Measurements from ENCODE around the gene BCAS3. TPM values are rescaled to one million over a fixed set of nuclear protein-coding genes. Genes with fewer than 3 reads are reported as not detected.

Gene BCAS3
- total RNA-seq, 4 donors from 2014 or later: 20.7 to 76.3 (median 39.8) TPM

- TF ChIP-seq EP300 (IDR thresholded peaks at IDR 0.05; ENCODE audit: low read depth) (no peak), POLR2AphosphoS5 (IDR thresholded peaks at IDR 0.05) (no peak), POLR2A (IDR thresholded peaks at IDR 0.05) (no peak), CTCF (IDR thresholded peaks at IDR 0.05) (no peak)
- peak overlapping the region in 2 of 4 donors; percentile 2 to 16 for H3K27ac ChIP-seq
- 65 to 83% methylated on average over 6 of the region's 6 CpGs for WGBS, 2 donors (ENCODE audit: low coverage in 1 of 2)
- intact Hi-C loops (cut with DNase I; ENCODE audit: low total_unique reads): no loop called here
- H3K36me3 ChIP-seq: no peaks in the 10 kb centered on the region
- no peak overlapping the region for H3K4me3 ChIP-seq
- H3K27me3 ChIP-seq: peaks cover 83% of the 10 kb centered on the region
- H3K4me1 ChIP-seq: peaks cover 0 to 10% (median 2%) of the 10 kb centered on the region in 4 donors
- no peaks in the 10 kb centered on the region for H3K9me3 ChIP-seq
- no peak for DNase-seq
- in situ Hi-C loops (cut with MboI; ENCODE audit: low pct_ligation_motif_present in 1 of 4, low pct_unique_long_range_greater_than_20kb in 1 of 4, low sequenced_read_pairs in 3 of 4): no loop called here
These were observed 659.6 kb downstream of the BCAS3 start for GRCh38 chr17:61337290-61337689.

DNA sequence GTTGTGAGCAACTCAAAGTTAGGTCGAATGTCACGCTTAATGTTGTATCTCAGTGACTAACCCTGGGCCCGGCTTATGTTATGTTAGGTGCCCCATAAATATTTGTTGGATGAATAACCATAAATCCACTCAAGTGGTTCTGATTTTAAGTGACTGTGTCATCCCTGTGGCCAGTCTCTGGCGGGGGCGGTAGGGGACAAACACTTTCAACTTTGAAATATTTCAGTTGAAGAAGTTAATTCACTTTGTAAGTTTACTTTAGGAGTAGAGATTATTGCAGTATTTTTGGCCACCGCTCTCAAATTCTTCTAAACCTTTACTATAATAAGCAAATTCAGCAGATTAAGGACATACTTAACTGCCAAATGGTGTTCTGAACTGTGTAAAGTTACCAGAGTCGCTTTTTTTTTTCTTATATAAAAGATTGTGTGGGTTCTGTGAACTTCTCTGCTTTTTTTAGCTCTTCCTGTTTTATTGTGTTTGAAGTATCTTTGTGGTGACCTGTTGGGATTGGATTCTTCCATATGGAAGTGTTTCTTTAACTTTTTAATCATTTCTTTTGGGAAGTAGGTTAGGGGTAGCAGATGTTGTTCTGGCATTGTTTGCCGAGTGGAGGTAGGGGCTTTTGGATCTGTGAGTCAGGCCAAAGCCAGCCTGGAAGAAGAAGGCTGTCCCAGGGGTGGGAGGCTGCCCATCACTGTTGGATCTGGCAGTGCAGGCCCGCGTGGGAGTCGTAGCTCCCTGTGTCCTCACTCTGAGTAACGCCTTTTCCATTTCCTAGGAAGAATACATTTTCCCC, 660.5 kb downstream of the BCAS3 start:
- DNase-seq: no peak
- H3K27me3 ChIP-seq: peaks cover 75% of the 10 kb centered on the region
- H3K4me3 ChIP-seq: no peak overlapping the region
- TF ChIP-seq POLR2AphosphoS5 (IDR thresholded peaks at IDR 0.05): no peak
- no peak for TF ChIP-seq CTCF (IDR thresholded peaks at IDR 0.05)
- no peak for TF ChIP-seq EP300 (IDR thresholded peaks at IDR 0.05; ENCODE audit: low read depth)
- no peak for TF ChIP-seq POLR2A (IDR thresholded peaks at IDR 0.05)
- no peaks in the 10 kb centered on the region for H3K9me3 ChIP-seq
- intact Hi-C loops (cut with DNase I; ENCODE audit: low total_unique reads) (no loop called here), in situ Hi-C loops (cut with MboI; ENCODE audit: low pct_ligation_motif_present in 1 of 4, low pct_unique_long_range_greater_than_20kb in 1 of 4, low sequenced_read_pairs in 3 of 4) (no loop called here)
- H3K36me3 ChIP-seq: no peaks in the 10 kb centered on the region
- H3K27ac ChIP-seq: peak overlapping the region; percentile 19 to 56 (median 43)
- WGBS, 2 donors (ENCODE audit: low coverage in 1 of 2): 60 to 68% methylated on average over 5 to 12 of the region's 12 CpGs
- H3K4me1 ChIP-seq: peaks cover 0 to 10% (median 2%) of the 10 kb centered on the region in 4 donors

GRCh38 chr17:61338874-61339478, 661.3 kb downstream of the BCAS3 start:
- H3K4me1 ChIP-seq: peaks cover 0 to 10% (median 2%) of the 10 kb centered on the region in 4 donors
- no peak for DNase-seq
- TF ChIP-seq CTCF (IDR thresholded peaks at IDR 0.05) (no peak), POLR2A (IDR thresholded peaks at IDR 0.05) (no peak), POLR2AphosphoS5 (IDR thresholded peaks at IDR 0.05) (no peak), EP300 (IDR thresholded peaks at IDR 0.05; ENCODE audit: low read depth) (no peak)
- H3K9me3 ChIP-seq: no peaks in the 10 kb centered on the region
- in situ Hi-C loops (cut with MboI; ENCODE audit: low pct_ligation_motif_present in 1 of 4, low pct_unique_long_range_greater_than_20kb in 1 of 4, low sequenced_read_pairs in 3 of 4): no loop called here
- peak overlapping the region in 1 of 4 donors; percentile 47 for H3K27ac ChIP-seq
- intact Hi-C loops (cut with DNase I; ENCODE audit: low total_unique reads): no loop called here
- no peak overlapping the region for H3K4me3 ChIP-seq
- 88 to 90% methylated on average over 5 of the region's 5 CpGs for WGBS, 2 donors (ENCODE audit: low coverage in 1 of 2)
- H3K36me3 ChIP-seq: no peaks in the 10 kb centered on the region
- peaks cover 74% of the 10 kb centered on the region for H3K27me3 ChIP-seq

GRCh38 chr17:61340431-61341209, 663.0 kb downstream of the BCAS3 start:
- Histone ChIP-seq H3K27ac (no peak overlapping the region), H3K4me3 (no peak overlapping the region), H3K4me1 (peaks cover 0 to 8% (median 2%) of the 10 kb centered on the region in 4 donors), H3K9me3 (no peaks in the 10 kb centered on the region), H3K27me3 (peaks cover 66% of the 10 kb centered on the region), H3K36me3 (no peaks in the 10 kb centered on the region)
- in situ Hi-C loops (cut with MboI; ENCODE audit: low pct_ligation_motif_present in 1 of 4, low pct_unique_long_range_greater_than_20kb in 1 of 4, low sequenced_read_pairs in 3 of 4) (no loop called here), intact Hi-C loops (cut with DNase I; ENCODE audit: low total_unique reads) (no loop called here)
- no peak for TF ChIP-seq POLR2AphosphoS5 (IDR thresholded peaks at IDR 0.05)
- TF ChIP-seq EP300 (IDR thresholded peaks at IDR 0.05; ENCODE audit: low read depth): no peak
- TF ChIP-seq POLR2A (IDR thresholded peaks at IDR 0.05): no peak
- TF ChIP-seq CTCF (IDR thresholded peaks at IDR 0.05): no peak
- no peak for DNase-seq
- WGBS, 2 donors (ENCODE audit: low coverage in 1 of 2): 90 to 94% methylated on average over 9 to 13 of the region's 13 CpGs

Data from transverse colon (tissue), 4 donors.